Fibroblast of skin of back (primary cell): ENCODE data around the gene ARHGAP25.

ENCODE experiments used
- DNase-seq: peaks from one replicate; pipeline ENCODE4 v3.0.0-alpha.2; 2013

Gene ARHGAP25

DNA sequence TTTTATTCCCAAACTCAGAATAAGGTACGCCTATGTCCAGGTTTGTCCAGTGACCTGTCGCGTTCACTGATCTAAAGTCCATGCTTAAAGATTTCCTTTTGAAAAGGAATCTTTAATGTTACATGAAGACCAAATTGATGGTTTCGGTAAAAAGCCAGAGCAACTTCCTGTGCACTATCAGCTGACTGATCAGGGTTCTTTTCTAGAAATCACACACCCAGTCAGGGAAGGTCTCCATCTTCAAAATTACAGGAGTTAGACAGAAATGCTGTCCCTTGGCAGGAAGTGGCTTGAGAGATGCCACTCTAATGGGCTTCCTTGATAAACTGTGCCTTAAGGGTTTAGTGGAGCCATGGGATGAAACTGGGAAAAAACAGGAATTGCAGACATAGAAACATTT lies 14.7 kb upstream of the ARHGAP25 start:
- no peak for DNase-seq

DNA sequence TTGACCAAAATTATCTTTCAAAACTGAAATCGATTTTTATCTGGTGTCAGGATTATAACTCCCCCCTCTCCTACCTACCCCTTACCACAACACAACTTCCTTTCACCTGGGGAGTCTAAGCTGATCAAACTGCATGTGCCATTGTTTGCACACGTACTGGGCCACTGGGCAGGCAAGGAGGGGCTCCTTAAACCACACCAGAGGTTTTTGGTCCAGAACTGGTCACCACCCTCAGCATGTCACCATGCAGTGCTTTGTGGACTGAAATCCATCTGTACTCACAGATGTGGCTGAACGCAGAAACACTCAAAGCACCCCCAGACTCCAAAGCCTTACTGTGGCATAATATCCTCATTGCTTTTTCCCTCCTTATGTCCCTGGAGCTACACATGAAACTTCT lies 13.9 kb upstream of the ARHGAP25 start:
- no peak for DNase-seq

DNA sequence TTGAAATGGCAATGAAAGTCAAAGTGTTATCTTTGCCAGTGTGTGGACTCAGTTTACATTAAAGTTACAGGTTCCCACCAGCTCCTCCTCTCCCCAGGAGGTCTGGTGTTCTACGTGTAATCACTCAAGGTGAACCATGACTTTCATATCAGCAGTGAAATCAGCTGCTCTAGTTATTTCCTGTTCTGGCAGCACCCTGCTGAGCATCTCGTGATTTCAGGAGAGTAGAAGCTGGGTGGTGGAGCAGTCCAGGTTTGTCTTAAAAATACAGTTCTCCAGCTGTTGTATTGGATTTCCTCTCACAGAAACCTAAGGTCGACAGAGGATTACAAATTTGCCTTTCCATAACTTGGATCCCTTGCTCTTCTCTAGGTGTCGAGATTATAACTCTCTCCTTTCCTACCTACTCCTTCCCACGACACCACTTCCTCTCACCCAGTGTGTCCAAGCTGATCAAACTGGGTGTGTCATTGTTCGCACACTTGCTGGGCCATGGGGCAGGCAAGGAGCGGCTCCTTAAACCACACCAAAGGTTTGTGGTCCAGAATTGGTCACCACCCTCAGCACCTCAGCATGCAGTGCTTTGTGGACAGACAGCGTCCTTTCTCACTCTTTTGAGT lies 13.0 kb upstream of the ARHGAP25 start:
- DNase-seq = no peak

DNA sequence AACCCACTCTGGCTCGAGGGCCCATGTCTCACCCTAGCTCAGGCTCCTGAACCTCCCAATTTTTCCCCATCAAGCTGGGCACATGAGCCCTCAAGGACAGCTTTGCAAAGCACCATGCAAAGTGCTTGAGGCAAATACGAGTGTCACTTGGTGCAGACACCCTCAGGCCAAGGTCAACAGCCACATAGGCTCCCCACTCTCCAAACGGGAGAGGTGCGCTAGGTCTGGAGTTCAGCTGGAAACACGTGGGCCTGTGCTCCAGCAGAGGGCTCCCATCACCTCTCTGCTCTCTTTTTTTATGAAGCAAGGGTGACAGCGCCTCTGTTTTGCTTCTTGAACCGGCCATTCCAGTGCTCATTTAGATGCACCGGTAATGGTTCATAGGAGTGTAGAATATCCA lies 11.9 kb upstream of the ARHGAP25 start:
- no peak for DNase-seq

DNA sequence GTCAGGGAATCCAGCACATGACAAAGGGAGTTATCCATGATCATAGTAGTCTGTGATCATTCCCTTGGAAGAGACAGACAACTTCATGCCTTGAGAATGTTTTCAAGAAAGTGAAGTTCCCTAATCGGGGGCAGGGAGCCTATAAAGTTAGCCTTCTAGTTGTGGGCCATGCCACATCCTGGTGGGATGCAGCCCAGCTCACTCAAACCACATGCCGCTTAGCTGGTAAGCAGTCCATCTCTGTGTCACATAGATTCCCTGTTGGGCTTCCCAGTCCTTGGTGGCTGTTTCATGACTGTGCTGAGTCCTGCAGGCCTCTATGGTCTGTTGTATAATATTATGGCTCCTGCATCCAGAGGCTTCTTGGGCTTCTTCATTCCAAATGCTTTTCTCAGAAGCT lies 11.4 kb upstream of the ARHGAP25 start:
- DNase-seq = no peak

DNA sequence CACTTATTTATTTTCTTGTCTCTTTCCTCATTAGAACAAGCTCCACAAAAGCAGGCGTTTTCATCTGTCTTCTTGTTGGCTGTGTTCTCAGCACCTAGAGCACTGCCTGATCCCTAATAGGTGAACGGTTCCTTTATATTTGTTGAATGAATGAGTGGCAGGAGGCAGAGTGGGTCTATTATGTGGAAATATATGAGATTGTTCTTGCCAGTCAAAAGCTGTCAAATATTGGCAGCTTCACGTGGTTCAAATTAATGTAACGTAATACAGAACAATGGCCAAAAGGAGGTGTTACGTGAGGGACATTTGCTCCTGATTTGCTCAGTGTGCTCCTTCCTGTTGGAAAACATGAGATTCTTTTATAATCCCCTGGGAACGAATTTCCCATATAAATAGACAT lies 8.5 kb upstream of the ARHGAP25 start:
- no peak for DNase-seq

DNA sequence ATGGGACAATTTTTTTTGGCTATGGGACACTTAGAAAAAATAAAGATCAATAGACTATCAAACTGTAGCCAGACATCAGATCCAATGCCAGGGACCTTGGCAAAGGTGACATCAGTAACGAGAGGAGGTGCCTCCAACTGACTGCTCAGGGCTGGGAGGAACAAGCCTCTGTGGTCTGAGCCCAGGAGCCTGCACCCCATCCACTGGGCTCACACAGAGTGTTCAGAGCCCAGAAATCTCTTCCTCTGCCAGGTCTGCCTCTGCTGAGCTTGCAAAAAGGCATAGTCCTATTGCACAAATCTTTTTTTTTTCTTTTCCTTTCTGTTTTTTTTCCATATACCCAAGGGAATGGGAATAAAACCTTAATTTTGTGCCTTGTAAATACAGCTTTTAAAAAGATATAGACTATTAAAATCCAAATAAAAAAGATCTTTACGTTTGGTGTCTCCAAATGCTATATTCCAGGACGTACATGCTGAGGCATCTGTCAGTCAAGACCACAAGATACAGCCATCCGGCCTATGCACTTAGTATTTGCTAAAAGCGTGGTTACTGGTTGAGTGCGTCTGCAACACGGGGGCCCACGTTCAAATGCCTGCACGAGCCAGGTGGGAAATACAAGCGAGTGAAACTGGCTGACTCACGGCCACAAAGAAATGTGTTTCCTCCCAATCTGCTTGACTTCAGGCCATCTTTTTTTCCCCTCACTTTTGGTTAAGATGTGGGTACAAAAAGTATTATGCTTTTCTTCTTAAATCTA lies 7.8 kb upstream of the ARHGAP25 start:
- DNase-seq = no peak

DNA sequence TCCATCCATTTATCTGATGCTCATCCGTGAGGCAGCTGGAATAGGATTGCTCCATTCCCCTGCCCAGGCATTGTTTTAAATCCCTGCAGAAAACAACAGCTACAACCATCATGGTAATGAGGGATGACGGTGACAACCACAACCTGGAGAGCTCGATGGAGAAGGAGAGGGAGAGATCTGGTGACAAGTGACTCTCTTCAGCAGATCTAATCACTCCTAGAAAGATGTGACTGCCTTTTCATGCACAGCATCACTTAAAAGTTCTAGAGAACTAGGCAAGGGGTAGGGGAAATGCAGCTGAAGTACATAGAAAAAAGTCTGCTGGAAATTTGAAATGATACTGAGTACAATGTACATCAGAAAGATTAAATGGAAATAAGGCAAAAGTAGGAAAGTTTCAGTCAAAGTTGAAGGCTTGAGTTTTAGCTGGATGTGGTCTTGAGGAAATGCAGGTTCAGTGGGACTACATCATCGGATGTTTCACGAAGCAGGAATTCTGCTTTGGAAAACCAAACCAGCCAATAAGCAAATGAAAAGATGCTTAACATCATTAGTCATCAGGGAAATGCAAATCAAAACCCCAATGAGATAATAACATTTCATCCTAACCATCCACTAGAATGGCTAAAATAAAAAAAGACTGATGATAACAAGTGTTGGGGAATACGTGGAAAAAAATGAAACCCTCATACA lies 6.8 kb upstream of the ARHGAP25 start:
- peak; percentile 60 for DNase-seq

DNA sequence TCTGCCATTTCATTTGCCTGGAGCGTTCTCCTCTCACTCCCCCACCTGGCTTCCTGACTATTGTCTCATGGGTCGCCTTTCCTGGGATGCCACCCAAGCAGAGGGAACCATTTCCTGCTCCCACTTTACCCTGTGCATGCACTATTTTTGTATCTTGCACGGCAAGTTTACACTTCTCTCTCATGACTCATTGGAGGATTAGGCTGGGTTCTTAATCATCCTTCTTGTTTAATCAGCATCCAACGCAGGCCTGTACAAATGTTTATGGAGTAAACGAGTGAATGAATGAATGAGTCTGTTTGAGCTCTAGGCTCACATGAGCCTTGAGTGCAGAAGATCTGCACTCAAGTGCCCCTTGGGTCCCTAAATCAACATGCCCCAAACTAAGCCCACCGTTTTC lies 3.8 kb upstream of the ARHGAP25 start:
- DNase-seq = peak; percentile 57

DNA sequence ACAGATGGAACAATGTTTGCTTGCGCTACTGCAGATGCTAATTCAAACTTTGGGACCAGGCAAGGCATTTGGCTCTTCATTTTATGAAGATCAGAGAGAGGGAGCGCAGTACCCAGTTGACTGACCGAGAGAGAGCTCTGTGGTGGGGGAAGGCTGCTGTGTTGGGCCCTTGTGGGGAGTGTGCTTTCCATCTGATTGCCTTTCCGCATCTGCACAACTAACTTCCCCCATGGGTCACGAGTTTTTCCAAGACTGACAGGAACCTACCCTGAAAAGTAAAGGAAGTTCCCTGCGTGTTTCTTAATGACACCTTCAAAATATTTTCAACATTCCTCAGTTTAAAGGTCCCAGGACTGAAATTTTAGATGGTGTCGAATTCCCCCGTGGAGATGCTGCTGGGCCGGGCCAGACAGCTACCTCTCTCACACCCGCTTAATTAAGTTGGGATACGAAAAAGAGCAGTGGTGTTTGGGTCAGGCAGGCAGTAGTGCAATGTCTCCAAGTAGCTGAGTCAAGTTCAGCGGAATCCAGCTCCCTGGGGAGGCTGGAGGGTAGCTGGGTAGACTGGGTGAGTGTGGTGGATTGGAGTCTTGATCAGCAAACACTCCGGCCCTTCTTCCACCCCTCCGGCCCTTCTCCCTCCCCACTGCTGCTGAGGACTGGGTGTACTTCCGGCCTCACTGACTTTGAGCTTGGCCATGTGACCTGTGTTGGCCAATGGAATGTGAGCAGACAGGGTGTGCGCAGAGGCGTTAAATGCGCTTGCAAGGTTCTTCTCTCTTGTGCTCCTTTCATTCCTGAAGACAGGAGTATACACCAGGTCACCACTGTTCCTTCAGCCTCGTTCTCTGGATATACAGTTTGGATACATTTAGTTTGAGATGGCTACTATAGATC lies 2.3 kb upstream of the ARHGAP25 start:
- no peak for DNase-seq

DNA sequence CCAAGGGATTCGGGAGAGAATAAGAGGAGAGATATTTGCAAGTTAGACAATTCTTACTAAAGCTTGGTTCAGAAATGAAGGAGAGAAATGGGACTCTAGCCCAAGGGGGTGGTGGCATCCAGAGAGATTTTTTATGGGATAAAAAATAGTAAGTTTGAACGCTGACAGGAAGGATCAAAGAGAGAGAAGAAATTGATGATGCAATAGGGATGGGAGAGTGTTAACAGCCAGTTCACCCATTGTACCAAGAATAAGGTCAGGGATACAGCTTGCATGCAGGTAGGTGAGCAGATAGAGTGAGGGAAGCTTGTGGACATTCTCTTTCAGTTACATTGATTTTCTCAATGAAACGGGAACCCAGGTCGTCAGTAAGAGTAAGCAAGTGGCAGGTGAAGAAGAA lies 1.2 kb upstream of the ARHGAP25 start:
- DNase-seq = no peak

DNA sequence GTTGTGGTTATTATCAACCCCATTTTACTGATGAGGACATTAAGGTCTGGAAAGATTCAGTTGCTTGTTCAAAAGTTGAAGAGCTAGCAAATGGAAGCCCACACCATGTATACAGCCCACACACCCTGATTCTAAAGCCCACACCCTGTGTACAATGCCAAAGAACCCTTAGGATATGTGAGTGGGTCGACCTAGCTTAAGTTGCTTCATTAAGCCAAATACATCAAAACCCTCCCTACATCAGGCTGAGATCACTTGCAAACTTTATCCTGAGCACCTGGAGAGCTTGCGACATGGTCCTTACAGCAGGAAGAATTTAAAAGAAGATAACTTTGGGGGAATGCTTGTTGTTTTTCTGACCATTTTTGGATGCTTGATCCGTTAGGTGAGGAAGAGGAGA lies 435 bp upstream of the ARHGAP25 start:
- DNase-seq = no peak

DNA sequence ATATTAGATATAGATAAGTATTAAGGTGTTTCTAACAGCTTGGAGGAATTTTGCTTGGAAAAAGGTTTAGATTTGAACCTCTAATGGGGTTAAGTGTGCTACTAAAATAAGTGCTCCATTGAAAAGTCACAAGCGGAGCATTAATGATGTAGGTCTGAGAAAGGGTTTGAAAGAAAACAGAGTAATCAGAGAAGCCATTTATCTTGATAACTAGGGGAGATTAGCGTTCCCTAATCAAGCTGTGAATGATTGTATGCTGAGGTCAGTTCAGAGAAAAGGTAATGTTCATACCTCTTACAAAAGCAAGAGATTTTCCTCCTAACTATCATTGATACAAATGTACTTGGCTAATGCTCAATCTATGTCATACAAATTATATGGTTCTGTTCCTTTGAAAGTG lies 1.5 kb downstream of the ARHGAP25 start:
- no peak for DNase-seq

DNA sequence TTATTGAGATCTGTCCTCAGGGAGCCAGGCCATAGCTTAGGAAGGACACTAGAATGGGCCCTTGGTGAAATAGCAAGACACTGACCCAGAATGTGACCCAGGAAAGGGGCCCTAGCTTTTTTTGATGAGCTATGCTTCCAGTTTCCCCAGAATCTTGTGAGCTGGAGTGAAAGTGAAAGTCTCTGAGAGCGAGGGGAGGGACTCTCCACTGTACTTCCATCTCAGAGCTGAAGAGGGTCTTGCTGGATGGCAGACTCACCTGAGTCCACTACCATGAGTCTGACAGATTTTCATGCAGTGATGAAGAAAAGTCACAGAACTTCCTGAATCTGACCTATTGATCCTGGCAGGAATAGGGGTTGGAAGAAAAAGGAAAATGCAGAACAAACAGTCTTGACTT lies 3.1 kb downstream of the ARHGAP25 start:
- no peak for DNase-seq

DNA sequence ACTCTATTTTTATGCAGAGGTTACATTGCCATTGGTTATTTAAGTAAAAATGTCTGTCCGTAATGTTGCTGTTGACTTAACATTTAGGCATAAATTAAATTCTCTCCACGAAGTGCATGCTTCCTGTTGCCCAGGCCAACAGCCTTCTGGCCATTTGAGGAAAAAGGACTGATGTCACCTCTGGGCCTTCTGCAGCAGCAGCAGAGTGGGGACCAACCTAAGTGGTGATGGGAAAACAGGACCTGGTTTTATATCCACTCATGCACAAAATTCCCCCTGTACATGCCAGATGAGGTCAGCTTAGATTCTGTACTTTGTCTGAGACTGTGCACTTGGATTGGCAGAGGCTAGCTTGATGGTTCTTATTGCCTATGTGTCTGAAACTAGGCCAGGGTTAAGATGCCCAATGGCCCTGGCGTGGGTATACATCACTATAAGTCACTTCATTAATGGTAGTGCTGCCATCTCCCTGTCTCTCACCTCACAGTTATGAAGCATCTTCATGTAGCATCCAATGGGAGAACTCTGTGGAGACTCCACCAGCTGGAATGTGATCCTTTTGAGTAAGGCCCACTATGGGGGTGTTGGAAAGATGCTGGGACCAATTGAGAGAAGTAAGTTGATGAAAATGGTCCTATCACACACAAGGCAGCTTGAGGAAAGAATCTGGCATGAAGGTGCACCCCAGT lies 4.4 kb downstream of the ARHGAP25 start:
- no peak for DNase-seq

DNA sequence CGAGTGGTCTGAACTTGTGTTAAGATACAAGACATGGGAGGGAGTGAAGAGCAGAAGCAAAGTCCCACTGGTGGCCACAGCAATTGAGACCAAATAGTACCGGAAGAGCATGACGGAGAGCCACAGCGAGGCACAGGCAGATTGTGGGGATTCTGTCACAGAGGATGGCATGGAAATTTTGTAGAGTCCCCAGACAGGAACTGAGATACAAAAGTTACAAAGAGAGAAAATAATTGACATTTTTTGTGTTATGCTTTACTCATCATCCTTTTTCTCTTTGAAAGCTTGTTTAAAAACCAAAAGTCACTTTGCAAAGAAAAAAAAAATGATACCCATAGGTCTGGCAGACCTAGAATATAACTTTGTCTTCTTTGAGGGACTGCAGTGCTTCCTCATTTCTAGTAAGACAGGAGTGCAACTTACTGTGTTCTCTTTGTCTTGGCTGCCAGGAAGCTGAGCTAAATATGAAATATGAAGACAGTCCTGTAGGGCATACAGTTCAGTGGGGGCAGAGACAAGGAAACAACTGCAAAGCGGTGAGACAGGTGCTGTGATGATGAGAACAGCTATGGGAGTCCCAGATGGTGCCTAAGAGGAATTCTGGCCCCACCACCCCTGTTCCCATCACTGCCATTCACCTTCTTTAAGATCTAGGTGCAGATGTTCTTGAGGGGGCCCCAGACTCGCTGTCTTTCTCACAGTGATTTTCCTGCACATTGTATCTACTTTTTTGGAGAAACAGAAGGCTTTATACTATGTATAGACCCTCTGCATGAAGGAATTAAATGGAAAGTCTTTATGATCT lies 5.2 kb downstream of the ARHGAP25 start:
- no peak for DNase-seq

DNA sequence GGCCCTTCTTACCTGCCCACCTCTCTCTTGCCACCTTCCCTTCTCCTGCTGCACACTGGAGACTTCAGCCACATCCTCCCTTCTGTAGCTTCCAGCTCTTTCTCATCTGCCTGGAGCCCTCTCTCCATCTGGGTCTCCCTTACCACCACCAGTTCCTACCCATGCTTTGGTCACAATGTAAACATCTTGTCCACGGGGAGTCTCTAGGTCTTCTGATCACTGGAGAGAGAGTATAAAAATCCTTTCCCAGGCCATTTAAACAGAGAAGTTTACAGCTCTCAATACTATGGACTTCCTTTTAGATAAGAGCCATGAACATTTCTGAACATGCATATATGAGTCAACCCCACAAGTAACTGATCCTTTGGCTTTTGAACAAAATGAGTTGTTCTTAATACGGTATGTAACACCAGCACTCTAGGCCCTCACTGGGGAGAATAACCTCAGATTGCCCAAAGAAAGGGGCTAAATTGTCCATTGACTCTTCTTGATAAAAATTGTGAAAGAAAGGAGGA lies 5.8 kb downstream of the ARHGAP25 start:
- DNase-seq = peak; percentile 8

DNA sequence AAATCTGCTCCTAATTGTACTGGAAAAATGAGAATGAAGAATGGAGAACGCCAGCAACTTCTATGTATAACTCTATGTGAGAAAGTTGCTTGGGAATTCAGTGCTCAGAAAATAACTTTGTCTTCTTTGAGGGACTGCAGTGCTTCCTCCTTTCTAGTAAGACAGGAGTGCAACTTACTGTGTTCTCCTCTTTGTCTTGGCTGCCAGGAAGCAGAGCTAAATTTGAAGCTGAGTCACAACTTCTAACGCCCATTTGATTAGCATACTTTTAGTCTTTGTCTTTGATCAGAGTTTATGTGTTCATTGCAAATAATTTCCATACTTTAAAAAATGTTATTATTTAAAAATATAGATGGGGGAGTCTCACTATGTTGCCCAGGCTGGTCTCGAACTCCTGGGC lies 6.6 kb downstream of the ARHGAP25 start:
- DNase-seq = no peak

DNA sequence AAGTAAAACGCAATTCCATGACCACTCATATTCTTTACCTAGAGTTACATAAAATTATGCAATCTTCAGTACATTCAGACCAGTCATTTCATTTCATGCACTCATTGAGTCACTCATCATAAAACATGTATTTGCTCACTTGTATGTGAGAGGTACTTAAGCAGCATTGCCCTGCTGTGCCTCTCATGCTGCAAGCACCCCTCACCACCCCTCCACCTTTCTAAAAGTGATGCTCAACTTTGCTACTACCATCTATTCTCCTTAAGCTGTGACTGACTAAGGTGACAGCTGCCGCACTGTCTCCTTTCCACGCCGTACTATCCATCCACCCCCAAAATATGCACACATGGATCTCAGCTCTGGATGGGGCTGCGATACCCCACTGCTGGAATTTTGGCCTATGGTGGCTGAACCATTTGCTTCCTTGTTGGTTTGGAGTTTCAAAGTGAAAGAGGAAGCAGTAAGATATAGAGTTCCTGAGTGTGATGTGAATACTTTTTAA lies 7.2 kb downstream of the ARHGAP25 start:
- no peak for DNase-seq

DNA sequence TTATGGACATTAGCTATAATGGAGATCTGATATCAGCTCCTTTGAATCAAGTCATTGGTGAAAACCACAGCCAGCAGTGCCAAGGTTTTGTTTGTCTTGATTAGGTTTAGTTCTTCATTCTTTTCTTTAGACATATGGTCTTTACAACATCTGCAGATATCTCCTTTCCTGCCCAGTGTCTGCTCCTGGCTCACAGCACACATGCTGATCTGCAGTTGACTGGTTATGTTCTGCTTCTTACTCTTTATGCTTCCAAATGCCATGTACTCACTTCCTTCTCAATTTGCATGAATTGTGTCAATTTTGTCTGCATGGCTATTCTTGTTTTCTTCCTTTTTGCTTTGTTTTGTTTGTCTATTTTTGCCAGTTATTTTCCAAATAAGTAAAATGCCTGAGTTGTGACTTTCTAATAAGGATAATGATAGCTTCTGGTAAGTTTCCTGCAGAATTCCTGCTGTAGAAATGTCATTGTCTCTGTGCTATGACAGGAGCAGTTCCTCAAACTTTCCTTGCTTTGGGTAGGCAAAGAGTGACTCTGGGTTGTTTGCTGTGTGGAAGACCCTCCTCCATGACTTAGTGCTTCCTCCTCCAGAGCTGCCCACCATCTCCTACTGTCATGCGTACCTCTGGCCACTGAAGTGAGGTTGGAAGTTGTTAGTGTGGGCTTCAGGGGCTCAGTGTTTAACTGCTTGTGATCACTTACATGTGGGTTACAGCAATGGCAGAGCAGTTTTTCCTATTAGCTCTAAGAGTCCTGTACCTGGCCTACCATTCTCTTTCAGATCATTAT lies 8.2 kb downstream of the ARHGAP25 start:
- no peak for DNase-seq
